Omental fat pad (tissue), 4 donors: ENCODE results near the gene PKIG. TPM values are rescaled to one million over a fixed set of nuclear protein-coding genes. Genes with fewer than 3 reads are reported as not detected.

Source experiments
- ATAC-seq: fragments of 150-250 bp; one replicate; pipeline ENCODE4 v1.9.1; 2016; ENCODE audit warnings: mild to moderate bottlenecking, moderate library complexity; ENCODE audit not compliant: low FRiP score
- DNase-seq: peaks from one replicate; pipeline ENCODE4 v3.0.0-alpha.2; 2019; ENCODE audit warnings: low spot score
- total RNA-seq, 4 donors: library from RNA; depleted of rRNA; stranded (reverse); fragments of >200 nt; gene quantifications; one replicate each; pipeline ENCODE4 v1.1.0, GENCODE V29; 2016
- TF ChIP-seq, protein P1 (sequence below), 3 donors: fragments of 450-650 bp; IDR thresholded peaks; one replicate each; pipeline ENCODE4 v1.5.1; 2016 to 2017; ENCODE audit warnings: antibody characterized with exemption in 3 of 3, mild to moderate bottlenecking in 3 of 3, moderate library complexity in 2 of 3

Gene PKIG
- total RNA-seq, 4 donors from 2014 or later, result 90.8 to 133 (median 118) TPM

DNA sequence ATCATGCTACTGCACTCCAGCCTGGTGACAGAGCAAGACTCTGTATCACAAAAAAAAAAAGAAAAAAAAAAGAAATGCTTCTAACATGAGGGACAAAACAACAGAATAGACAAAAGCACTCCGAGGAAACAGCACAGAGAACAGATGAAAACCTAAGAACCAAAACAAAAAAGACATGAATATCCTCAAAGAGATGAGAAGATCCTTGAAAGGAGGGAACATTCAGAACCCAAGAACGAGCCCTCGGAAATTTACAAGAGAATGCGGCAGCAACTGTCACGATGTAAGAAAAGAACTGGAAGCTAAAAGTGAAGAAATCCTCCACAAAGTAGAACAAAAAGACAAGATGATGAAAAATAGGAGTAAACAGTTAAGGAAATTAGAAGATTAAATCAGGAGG lies 47.9 kb downstream of the PKIG start:
- no peak for DNase-seq
- ATAC-seq, result no peak
- TF ChIP-seq, protein P1, sequence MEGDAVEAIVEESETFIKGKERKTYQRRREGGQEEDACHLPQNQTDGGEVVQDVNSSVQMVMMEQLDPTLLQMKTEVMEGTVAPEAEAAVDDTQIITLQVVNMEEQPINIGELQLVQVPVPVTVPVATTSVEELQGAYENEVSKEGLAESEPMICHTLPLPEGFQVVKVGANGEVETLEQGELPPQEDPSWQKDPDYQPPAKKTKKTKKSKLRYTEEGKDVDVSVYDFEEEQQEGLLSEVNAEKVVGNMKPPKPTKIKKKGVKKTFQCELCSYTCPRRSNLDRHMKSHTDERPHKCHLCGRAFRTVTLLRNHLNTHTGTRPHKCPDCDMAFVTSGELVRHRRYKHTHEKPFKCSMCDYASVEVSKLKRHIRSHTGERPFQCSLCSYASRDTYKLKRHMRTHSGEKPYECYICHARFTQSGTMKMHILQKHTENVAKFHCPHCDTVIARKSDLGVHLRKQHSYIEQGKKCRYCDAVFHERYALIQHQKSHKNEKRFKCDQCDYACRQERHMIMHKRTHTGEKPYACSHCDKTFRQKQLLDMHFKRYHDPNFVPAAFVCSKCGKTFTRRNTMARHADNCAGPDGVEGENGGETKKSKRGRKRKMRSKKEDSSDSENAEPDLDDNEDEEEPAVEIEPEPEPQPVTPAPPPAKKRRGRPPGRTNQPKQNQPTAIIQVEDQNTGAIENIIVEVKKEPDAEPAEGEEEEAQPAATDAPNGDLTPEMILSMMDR (IDR thresholded peaks at IDR 0.05), result no peak

DNA sequence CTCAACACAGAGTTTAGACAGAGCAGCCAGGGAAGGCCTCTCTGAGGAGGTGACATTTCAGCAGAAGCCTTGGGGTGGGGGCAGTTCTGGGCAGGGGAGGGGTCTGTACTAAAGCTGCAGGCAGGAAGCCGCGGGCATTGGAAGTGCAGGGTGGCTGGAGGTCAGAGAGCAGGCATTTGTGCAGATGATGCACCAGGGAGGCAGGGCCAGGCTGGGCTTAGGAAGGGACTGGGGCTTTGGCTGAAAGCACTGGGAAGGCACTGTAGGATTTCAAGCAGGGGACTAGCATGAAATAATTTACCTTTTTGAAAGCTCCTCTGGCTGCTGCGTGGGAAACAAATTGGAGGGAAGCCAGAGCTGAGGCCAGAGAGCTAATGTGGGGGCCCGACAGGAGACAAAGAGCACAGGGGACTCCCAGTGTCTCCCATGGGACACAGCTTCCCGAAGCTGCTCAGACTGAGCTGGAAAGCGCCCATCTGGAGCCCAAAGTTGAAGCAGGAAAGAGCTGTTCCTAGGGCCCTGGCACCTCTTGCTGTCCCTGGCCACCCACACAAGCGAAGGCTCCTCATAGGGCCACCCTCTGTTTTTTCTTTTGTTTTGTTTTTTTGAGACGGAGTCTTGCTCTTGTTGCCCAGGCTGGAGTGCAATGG lies 49.8 kb downstream of the PKIG start:
- no peak for DNase-seq
- ATAC-seq, result no peak
- TF ChIP-seq, protein P1 (IDR thresholded peaks at IDR 0.05), result no peak

DNA sequence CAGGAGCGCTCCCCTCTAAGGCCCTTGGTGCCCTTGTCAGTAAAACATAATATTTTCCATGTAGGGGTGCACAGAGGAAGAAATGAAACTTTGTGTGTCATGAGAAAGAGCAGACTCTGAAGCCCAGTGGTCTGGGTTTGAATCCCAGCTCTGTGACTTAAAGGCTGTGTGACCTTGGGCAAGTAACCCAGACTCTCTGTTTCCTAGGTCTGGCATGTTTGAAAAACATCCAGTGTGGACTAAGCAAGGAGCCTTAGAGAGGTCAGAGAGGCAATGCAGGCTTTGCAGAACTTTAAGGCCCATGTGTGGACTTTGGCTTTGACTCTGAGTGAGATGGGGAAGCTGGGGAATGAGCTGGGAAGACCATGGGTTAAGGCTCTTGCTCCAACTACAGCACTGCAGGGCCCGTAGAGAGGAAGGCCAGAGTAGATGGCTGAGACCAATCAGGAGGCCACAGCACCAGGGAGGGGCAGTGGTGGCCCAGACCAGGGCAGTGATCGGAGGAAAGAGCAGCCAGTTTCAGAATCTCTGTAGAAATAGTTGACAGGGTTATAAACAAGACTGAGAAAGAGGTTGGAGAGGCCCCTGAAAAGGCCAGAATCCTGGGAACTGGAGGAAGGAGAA lies 50.9 kb downstream of the PKIG start:
- TF ChIP-seq, protein P1 (IDR thresholded peaks at IDR 0.05), result no peak
- no peak for DNase-seq
- ATAC-seq, result no peak

DNA sequence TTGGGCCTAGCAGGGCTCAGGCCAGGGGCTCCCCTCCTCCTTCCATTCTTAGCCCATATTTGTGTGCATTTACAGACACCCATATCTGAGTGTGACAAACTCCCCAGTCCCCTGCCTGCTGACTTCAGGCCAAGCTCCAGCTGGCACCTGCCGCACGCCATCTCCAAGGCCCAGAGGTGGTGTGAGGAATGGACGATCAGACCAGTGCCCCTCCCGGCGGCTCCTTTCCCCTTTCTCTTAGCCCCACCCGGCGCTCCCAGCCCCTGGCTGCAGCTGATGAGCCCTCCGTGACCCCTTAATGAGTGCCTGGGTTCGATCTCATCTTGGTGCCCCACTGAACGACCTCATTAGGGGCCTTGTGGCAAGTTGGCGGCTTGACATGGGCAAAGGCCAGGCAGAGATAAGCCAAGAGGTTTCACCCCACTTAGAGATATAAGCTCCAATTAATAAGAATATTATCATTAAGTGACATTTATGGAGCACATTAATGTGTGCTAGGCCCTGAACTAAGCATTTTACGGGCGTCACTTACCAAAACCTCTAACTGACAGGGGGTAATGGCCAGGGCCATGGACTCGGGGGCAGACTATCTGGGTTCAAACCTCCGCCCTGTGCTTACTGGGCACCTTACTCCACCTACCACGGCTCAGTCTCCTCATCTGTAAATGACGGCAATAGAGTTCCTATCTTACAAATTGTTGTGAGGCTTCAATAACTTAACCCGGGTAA lies 51.7 kb downstream of the PKIG start:
- DNase-seq, result no peak
- ATAC-seq, result no peak
- TF ChIP-seq, protein P1 (IDR thresholded peaks at IDR 0.05), result no peak

DNA sequence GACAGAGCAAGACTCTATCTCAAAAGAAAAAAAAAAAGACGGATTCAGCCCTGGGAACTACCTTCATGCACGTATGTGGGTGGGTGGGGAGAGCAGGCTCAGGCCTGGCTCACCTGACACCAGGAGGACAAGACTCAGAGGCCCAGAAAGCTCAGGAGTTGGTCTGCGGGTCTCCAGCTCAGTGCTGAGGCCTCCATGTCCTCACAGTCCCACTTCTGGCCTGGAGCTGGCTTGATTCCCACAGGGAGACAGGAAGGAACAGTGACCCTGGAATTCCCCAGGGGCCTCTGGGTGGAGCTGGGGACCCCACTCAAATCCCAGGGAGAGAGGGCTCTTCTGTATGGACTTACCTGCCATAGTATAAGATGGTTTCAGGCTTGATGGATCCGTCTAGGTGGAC lies 53.5 kb downstream of the PKIG start:
- DNase-seq (no peak), ATAC-seq (no peak)
- TF ChIP-seq, protein P1 (IDR thresholded peaks at IDR 0.05), result no peak

DNA sequence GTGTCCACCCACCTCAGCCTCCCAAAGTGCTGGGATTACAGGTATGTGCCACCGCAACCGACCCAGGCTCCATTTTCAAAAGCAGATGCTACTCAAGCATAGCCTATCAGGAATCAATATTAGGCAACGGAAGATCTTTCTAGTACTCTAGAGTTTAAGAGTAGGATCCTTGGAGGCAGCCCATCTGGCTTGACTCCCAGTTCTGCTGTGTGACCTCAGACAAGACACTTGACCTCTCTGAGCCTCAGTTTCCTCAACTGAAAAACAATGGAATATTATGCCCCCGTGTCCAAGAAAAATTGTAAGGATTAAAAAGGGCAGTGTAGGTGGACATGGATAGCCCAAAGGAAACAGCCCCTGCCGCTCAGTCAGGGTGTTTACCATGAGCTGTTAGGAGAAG lies 54.7 kb downstream of the PKIG start:
- no peak for DNase-seq
- TF ChIP-seq, protein P1 (IDR thresholded peaks at IDR 0.05), result no peak
- no peak for ATAC-seq
